Hepatocyte (in vitro differentiated cells): ENCODE measurements around the gene LDB2. TPM values are rescaled to one million over a fixed set of nuclear protein-coding genes. Genes with fewer than 3 reads are reported as not detected.

Experiments
- DNase-seq: peaks from one replicate; pipeline ENCODE4 v3.0.0-alpha.2; 2016; ENCODE audit warnings: low spot score
- H2AFZ ChIP-seq: fragments of 200-600 bp; sonication (generic); 2 replicates; pipeline ENCODE4 v1.6.0; 2016; ENCODE audit warnings: antibody characterized with exemption, mild to moderate bottlenecking
- H3K27ac ChIP-seq: fragments of 200-600 bp; sonication (generic); 2 replicates; pipeline ENCODE4 v1.5.1; 2016; ENCODE audit warnings: mild to moderate bottlenecking
- H3K27me3 ChIP-seq: fragments of 200-600 bp; sonication (generic); 2 replicates; pipeline ENCODE4 v1.6.1; 2016
- H3K36me3 ChIP-seq: fragments of 200-600 bp; sonication (generic); replicated peaks from 2 replicates; pipeline ENCODE4 v1.5.1; 2016; ENCODE audit warnings: low read depth; ENCODE audit not compliant: insufficient read depth
- H3K4me1 ChIP-seq: fragments of 200-600 bp; sonication (generic); 2 replicates; pipeline ENCODE4 v1.5.1; 2016; ENCODE audit warnings: mild to moderate bottlenecking, moderate library complexity; ENCODE audit not compliant: insufficient read depth
- H3K4me2 ChIP-seq: fragments of 200-600 bp; sonication (generic); 2 replicates; pipeline ENCODE4 v1.6.0; 2016
- H3K4me3 ChIP-seq: fragments of 200-600 bp; sonication (generic); 2 replicates; pipeline ENCODE4 v1.5.1; 2016; ENCODE audit warnings: mild to moderate bottlenecking
- H3K79me2 ChIP-seq: fragments of 200-600 bp; sonication (generic); 2 replicates; pipeline ENCODE4 v1.6.0; 2017; ENCODE audit warnings: mild to moderate bottlenecking
- H3K9me2 ChIP-seq: fragments of 200-600 bp; sonication (generic); replicated peaks from 2 replicates; pipeline ENCODE4 v1.6.0; 2017; ENCODE audit warnings: mild to moderate bottlenecking; ENCODE audit not compliant: insufficient read depth
- H3K9me3 ChIP-seq: fragments of 200-600 bp; sonication (generic); 2 replicates; pipeline ENCODE4 v1.5.1; 2016; ENCODE audit warnings: low read depth, mild to moderate bottlenecking
- H4K20me1 ChIP-seq: fragments of 200-600 bp; sonication (generic); 2 replicates; pipeline ENCODE4 v1.6.0; 2016; ENCODE audit warnings: mild to moderate bottlenecking; ENCODE audit not compliant: insufficient read depth, poor library complexity, severe bottlenecking
- CTCF ChIP-seq: fragments of 200-600 bp; sonication (generic); IDR thresholded peaks from 2 replicates; pipeline ENCODE4 v1.5.1; 2016; ENCODE audit warnings: antibody characterized with exemption, mild to moderate bottlenecking; ENCODE audit not compliant: poor library complexity
- EZH2 ChIP-seq: fragments of 200-600 bp; sonication (generic); IDR thresholded peaks from 2 replicates; pipeline ENCODE4 v1.6.1; 2016; ENCODE audit warnings: antibody characterized with exemption, mild to moderate bottlenecking, borderline replicate concordance
- EZH2phosphoT487 ChIP-seq: fragments of 200-600 bp; sonication (generic); IDR thresholded peaks from one replicate; pipeline ENCODE4 v1.6.1; 2018; ENCODE audit warnings: antibody characterized with exemption, mild to moderate bottlenecking, low read depth, moderate library complexity; ENCODE audit not compliant: unreplicated experiment, severe bottlenecking
- WGBS: methylation state at CpG from one replicate; pipeline ENCODE4 v1.1.6; 2016; ENCODE audit warnings: low lambda C conversion rate; ENCODE audit errors: missing lambda C conversion rate; 5-methylcytosine and 5-hydroxymethylcytosine counted together
- polyA plus RNA-seq: library from polyadenylated mRNA; unstranded; fragments of >200 nt; fragmentation: Nextera tagmentation; extraction: Ambion mirVana; gene quantifications from 2 replicates; pipeline ENCODE4 v1.2.1, GENCODE V29; 2016
- total RNA-seq: library from RNA; depleted of rRNA; stranded (reverse); fragments of >200 nt; gene quantifications from 2 replicates; pipeline ENCODE4 v1.2.3, GENCODE V29; 2014

LDB2 gene
- total and polyA plus RNA-seq, 2 experiments from 2014 or later, result 8.7 to 20.3 TPM

- Histone ChIP-seq H3K27me3 (no peaks in the 10 kb centered on the region), H2AFZ (no peak overlapping the region)
- no peak for TF ChIP-seq EZH2
- no peak for TF ChIP-seq EZH2phosphoT487
- TF ChIP-seq CTCF, result no peak
These were observed 138.4 kb downstream of the LDB2 start for GRCh38 chr4:16759931-16760582.

GRCh38 chr4:16758816-16759215, 139.6 kb downstream of the LDB2 start:
- Histone ChIP-seq H4K20me1 (no peaks in the 10 kb centered on the region), H3K4me2 (no peak overlapping the region), H2AFZ (no peak overlapping the region), H3K36me3 (no peaks in the 10 kb centered on the region), H3K27me3 (no peaks in the 10 kb centered on the region), H3K27ac (no peak overlapping the region), H3K4me1 (peaks cover 16% of the 10 kb centered on the region), H3K9me2 (no peaks in the 10 kb centered on the region), H3K9me3 (no peaks in the 10 kb centered on the region), H3K4me3 (no peak overlapping the region), H3K79me2 (no peaks in the 10 kb centered on the region)
- DNase-seq, result no peak
- no peak for TF ChIP-seq EZH2
- no peak for TF ChIP-seq CTCF
- TF ChIP-seq EZH2phosphoT487, result no peak
- 75% methylated on average over 8 of the region's 8 CpGs for WGBS

More at GRCh38 chr4:16759931-16760582, 138.4 kb downstream of the LDB2 start:
- Histone ChIP-seq H3K9me2 (no peaks in the 10 kb centered on the region), H3K4me2 (peak overlapping the region; percentile 42), H3K4me1 (peaks cover 16% of the 10 kb centered on the region), H3K9me3 (no peaks in the 10 kb centered on the region), H3K4me3 (no peak overlapping the region), H4K20me1 (no peaks in the 10 kb centered on the region), H3K36me3 (no peaks in the 10 kb centered on the region), H3K79me2 (no peaks in the 10 kb centered on the region), H3K27ac (peak overlapping the region; percentile 31)
- no peak for DNase-seq
- WGBS, result 66% methylated on average over 5 of the region's 5 CpGs

DNA sequence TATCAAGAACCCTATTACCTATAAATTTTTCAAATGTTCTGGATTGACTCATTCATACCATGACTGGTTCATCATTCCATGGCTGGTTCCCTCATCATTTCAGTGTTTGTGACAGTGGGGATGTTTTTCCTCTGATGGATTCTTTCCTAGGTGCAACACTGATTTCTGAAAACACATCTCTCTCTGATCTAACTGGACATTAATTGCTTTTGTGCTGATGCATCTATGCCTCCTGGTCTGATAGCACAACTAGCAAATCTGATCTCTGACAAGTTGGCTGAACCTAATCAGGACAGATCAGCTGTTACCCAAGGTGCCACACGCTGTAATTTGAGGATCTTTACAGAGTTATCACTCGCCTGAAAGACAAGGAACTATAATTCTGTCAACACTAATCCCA, 140.2 kb downstream of the LDB2 start:
- no peaks in the 10 kb centered on the region for H3K79me2 ChIP-seq
- no peak overlapping the region for H3K4me2 ChIP-seq
- H3K4me3 ChIP-seq, result no peak overlapping the region
- TF ChIP-seq EZH2phosphoT487 (no peak), CTCF (no peak), EZH2 (no peak)
- H3K4me1 ChIP-seq, result peaks cover 16% of the 10 kb centered on the region
- no peaks in the 10 kb centered on the region for H4K20me1 ChIP-seq
- no peaks in the 10 kb centered on the region for H3K36me3 ChIP-seq
- no peak overlapping the region for H3K27ac ChIP-seq
- no peaks in the 10 kb centered on the region for H3K9me3 ChIP-seq
- no peak overlapping the region for H2AFZ ChIP-seq
- 36% methylated on average over 2 of the region's 2 CpGs for WGBS
- no peaks in the 10 kb centered on the region for H3K27me3 ChIP-seq
- no peak for DNase-seq
- H3K9me2 ChIP-seq, result no peaks in the 10 kb centered on the region
